Breast epithelium (tissue), 4 donors: ENCODE results near the gene SPSB1. TPM values are rescaled to one million over a fixed set of nuclear protein-coding genes. Genes with fewer than 3 reads are reported as not detected.
A peak's percentile ranks its signal among the peaks of the same experiment; 100 is the strongest.

ENCODE experiments used
- DNase-seq, 2 donors: peaks; one replicate each; pipeline ENCODE4 v3.0.0-alpha.2; 2019; ENCODE audit warnings: low spot score in 2 of 2
- H3K27ac ChIP-seq, 2 donors: fragments of 200-600 bp; sonication (generic) in 1 of 2; one replicate each; pipeline ENCODE4 v1.5.1; 2016 to 2019; ENCODE audit warnings: mild to moderate bottlenecking in 1 of 2
- H3K27me3 ChIP-seq, 2 donors: fragments of 200-600 bp; sonication (generic) in 1 of 2; one replicate each; pipeline versions ENCODE4 v1.5.1 to v1.6.0; 2017 to 2019; ENCODE audit warnings: control low read depth in 1 of 2, mild to moderate bottlenecking in 1 of 2
- H3K36me3 ChIP-seq: fragments of 200-600 bp; one replicate; pipeline ENCODE4 v1.5.1; 2019
- H3K4me1 ChIP-seq, 2 donors: fragments of 200-600 bp; sonication (generic); one replicate each; pipeline ENCODE4 v1.5.1; 2016 to 2019; ENCODE audit warnings: control low read depth in 1 of 2
- H3K4me3 ChIP-seq, 3 donors: fragments of 200-600 bp; sonication (generic); 1 replicate in 2 of 3; 2 replicates in 1 of 3; pipeline ENCODE4 v1.5.1; 2016 to 2019; ENCODE audit warnings: mild to moderate bottlenecking in 3 of 3, moderate library complexity in 2 of 3
- H3K9me3 ChIP-seq, 2 donors: fragments of 200-600 bp; sonication (generic) in 1 of 2; one replicate each; pipeline ENCODE4 v1.5.1; 2016 to 2019; ENCODE audit warnings: control low read depth in 1 of 2
- CTCF ChIP-seq, 3 donors: fragments of 450-650 bp; IDR thresholded peaks; one replicate each; pipeline ENCODE4 v1.5.1; 2016 to 2017; ENCODE audit warnings: antibody characterized with exemption in 3 of 3, mild to moderate bottlenecking in 3 of 3, moderate library complexity in 3 of 3
- POLR2A ChIP-seq: fragments of 450-650 bp; IDR thresholded peaks from one replicate; pipeline ENCODE4 v1.6.1; 2016; ENCODE audit warnings: antibody characterized with exemption, mild to moderate bottlenecking, moderate library complexity
- POLR2AphosphoS5 ChIP-seq, 3 donors: sonication (generic); formaldehyde crosslinking; IDR thresholded peaks; one replicate each; pipeline ENCODE4 v1.6.1; 2017; ENCODE audit warnings: antibody characterized with exemption in 3 of 3
- intact Hi-C: fragments of 100-400 bp; cut with DNase I; formaldehyde crosslinking; loops from one replicate; pipeline ENCODE4 v1.15.1; 2023; ENCODE audit warnings: low total_unique reads
- total RNA-seq, 3 donors: library from RNA; depleted of rRNA; stranded (reverse); fragments of >200 nt; gene quantifications; one replicate each; pipeline ENCODE4 v1.1.0, GENCODE V29; 2016

The SPSB1 gene
- total RNA-seq, 3 donors from 2014 or later, result 30.6 to 52.5 (median 34.4) TPM

GRCh38 chr1:9313576-9313975, 20.9 kb downstream of the SPSB1 start:
- no peak for DNase-seq
- intact Hi-C loops, result no loop called here
- H3K36me3 ChIP-seq, result no peaks in the 10 kb centered on the region
- H3K27ac ChIP-seq, result peak overlapping the region in 1 of 2 donors; percentile 7
- H3K4me1 ChIP-seq, result no peaks in the 10 kb centered on the region
- H3K9me3 ChIP-seq, result no peaks in the 10 kb centered on the region
- H3K27me3 ChIP-seq, result no peaks in the 10 kb centered on the region
- no peak overlapping the region for H3K4me3 ChIP-seq
- TF ChIP-seq POLR2A (no peak), CTCF (IDR thresholded peaks at IDR 0.05) (no peak), POLR2AphosphoS5 (IDR thresholded peaks at IDR 0.05) (no peak)

DNA sequence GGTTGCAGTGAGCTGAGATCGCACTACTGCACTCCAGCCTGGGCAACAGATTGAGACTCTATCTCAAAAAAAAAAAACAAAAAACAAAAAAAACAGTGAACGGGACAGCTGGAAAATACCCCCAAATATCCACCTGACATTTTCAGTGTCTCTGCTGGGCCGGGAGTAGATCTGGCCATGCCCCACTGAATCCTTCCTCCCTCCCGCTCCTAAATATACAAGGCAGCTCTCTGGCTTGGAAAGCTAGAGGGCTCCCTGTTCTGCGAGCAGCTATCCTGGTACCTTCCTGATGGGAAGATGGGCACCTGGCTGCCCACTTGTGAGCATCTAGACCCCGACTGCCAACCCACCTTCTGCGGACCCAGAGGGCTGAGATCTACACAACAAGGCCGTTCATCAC, 21.4 kb downstream of the SPSB1 start:
- H3K9me3 ChIP-seq, result no peaks in the 10 kb centered on the region
- H3K27ac ChIP-seq, result peak overlapping the region in 1 of 2 donors; percentile 76
- no peaks in the 10 kb centered on the region for H3K27me3 ChIP-seq
- no peak for DNase-seq
- intact Hi-C loops, result no loop called here
- no peak overlapping the region for H3K4me3 ChIP-seq
- no peaks in the 10 kb centered on the region for H3K36me3 ChIP-seq
- TF ChIP-seq POLR2AphosphoS5 (IDR thresholded peaks at IDR 0.05) (no peak), POLR2A (no peak), CTCF (IDR thresholded peaks at IDR 0.05) (no peak)
- no peaks in the 10 kb centered on the region for H3K4me1 ChIP-seq

GRCh38 chr1:9314711-9315379, 22.2 kb downstream of the SPSB1 start:
- H3K4me1 ChIP-seq, result no peaks in the 10 kb centered on the region
- no peaks in the 10 kb centered on the region for H3K27me3 ChIP-seq
- DNase-seq, result no peak
- H3K36me3 ChIP-seq, result no peaks in the 10 kb centered on the region
- H3K4me3 ChIP-seq, result no peak overlapping the region
- peak overlapping the region; percentile 14 to 76 for H3K27ac ChIP-seq
- TF ChIP-seq POLR2A, result no peak
- no peak for TF ChIP-seq POLR2AphosphoS5 (IDR thresholded peaks at IDR 0.05)
- TF ChIP-seq CTCF (IDR thresholded peaks at IDR 0.05), result no peak
- no peaks in the 10 kb centered on the region for H3K9me3 ChIP-seq
- intact Hi-C loops, result loop anchor here (5.0 kb wide), 1 partner anchor 872 kb away; no protein-coding TSS in a partner anchor

- no peak for DNase-seq
- H3K4me3 ChIP-seq, result peak overlapping the region in 1 of 3 donors; percentile 49
- peak in 2 of 3 donors; percentile 14 to 40 for TF ChIP-seq POLR2AphosphoS5 (IDR thresholded peaks at IDR 0.05)
- no peak for TF ChIP-seq CTCF (IDR thresholded peaks at IDR 0.05)
- no peaks in the 10 kb centered on the region for H3K4me1 ChIP-seq
- intact Hi-C loops, result loop anchor here (5.0 kb wide), 1 partner anchor 872 kb away; no protein-coding TSS in a partner anchor
- no peaks in the 10 kb centered on the region for H3K27me3 ChIP-seq
- H3K36me3 ChIP-seq, result no peaks in the 10 kb centered on the region
- H3K9me3 ChIP-seq, result no peaks in the 10 kb centered on the region
- peak overlapping the region; percentile 14 to 80 for H3K27ac ChIP-seq
Measured at GRCh38 chr1:9315411-9316079, 22.9 kb downstream of the SPSB1 start.

- peak overlapping the region in 1 of 3 donors; percentile 49 for H3K4me3 ChIP-seq
- H3K9me3 ChIP-seq, result no peaks in the 10 kb centered on the region
- no peaks in the 10 kb centered on the region for H3K4me1 ChIP-seq
- TF ChIP-seq POLR2AphosphoS5 (IDR thresholded peaks at IDR 0.05), result no peak
- no peak for TF ChIP-seq CTCF (IDR thresholded peaks at IDR 0.05)
- no peak for TF ChIP-seq POLR2A
- H3K36me3 ChIP-seq, result no peaks in the 10 kb centered on the region
- no peak for DNase-seq
- intact Hi-C loops, result loop anchor here (5.0 kb wide), 1 partner anchor 871 kb away; no protein-coding TSS in a partner anchor
- no peaks in the 10 kb centered on the region for H3K27me3 ChIP-seq
- H3K27ac ChIP-seq, result peak overlapping the region in 1 of 2 donors; percentile 80
Measured at GRCh38 chr1:9316080-9316444, 23.4 kb downstream of the SPSB1 start.
